Upper lobe of right lung (tissue), 1 donor: ENCODE results near the gene PNMA8C. TPM values are rescaled to one million over a fixed set of nuclear protein-coding genes. Genes with fewer than 3 reads are reported as not detected.
A peak's percentile ranks its signal among the peaks of the same experiment; 100 is the strongest.

Experiments
- ATAC-seq: fragments of 200-7000 bp; cut with Tn5 transposase; one replicate; pipeline ENCODE4 v1.9.1; 2020; ENCODE audit warnings: mild to moderate bottlenecking, moderate library complexity
- DNase-seq: peaks from one replicate; pipeline ENCODE4 v3.0.0-alpha.2; 2020
- H3K27ac ChIP-seq: fragments of 200-600 bp; one replicate; pipeline ENCODE4 v1.8.0; 2022
- H3K27me3 ChIP-seq: fragments of 200-600 bp; one replicate; pipeline ENCODE4 v1.8.0; 2022; ENCODE audit warnings: mild to moderate bottlenecking
- H3K36me3 ChIP-seq: fragments of 200-600 bp; one replicate; pipeline ENCODE4 v1.8.0; 2022
- H3K4me1 ChIP-seq: fragments of 200-600 bp; one replicate; pipeline ENCODE4 v1.8.0; 2022
- H3K4me3 ChIP-seq: fragments of 200-600 bp; one replicate; pipeline ENCODE4 v1.8.0; 2022; ENCODE audit warnings: mild to moderate bottlenecking
- H3K9me3 ChIP-seq: fragments of 200-600 bp; one replicate; pipeline ENCODE4 v1.8.0; 2022
- CTCF ChIP-seq: fragments of 200-600 bp; IDR thresholded peaks from one replicate; pipeline ENCODE4 v1.8.0; 2022; ENCODE audit warnings: antibody characterized with exemption
- intact Hi-C: fragments of 100-400 bp; cut with DNase I; formaldehyde crosslinking; loops from one replicate; pipeline ENCODE4 v1.11.0; 2022
- long read RNA-seq: library from polyadenylated mRNA; unstranded; transcript quantifications from one replicate; pipeline ENCODE4 v2.0.0, GENCODE V29; 2021
- total RNA-seq: library from RNA; stranded (reverse); fragmentation: NEBNext Ultra II Directional; extraction: Animal tissue kit (Norgen Biotek cat#: 25700); gene quantifications from one replicate; pipeline ENCODE4 v1.2.1, GENCODE V29; 2021
- donor health status: DM: no; HTN: yes; CAD: no; lungs with severe emphysema.

Gene PNMA8C
- not detected for total RNA-seq
- long read RNA-seq = 0 reads

- peak; percentile 82 for DNase-seq
- Histone ChIP-seq H3K27me3 (peaks cover 36% of the 10 kb centered on the region), H3K36me3 (no peaks in the 10 kb centered on the region), H3K9me3 (no peaks in the 10 kb centered on the region), H3K4me1 (peaks cover 13% of the 10 kb centered on the region), H3K27ac (no peak within 1 kb of the TSS), H3K4me3 (no peak within 1 kb of the TSS)
- intact Hi-C loops = no loop called here
- ATAC-seq = peak; percentile 60
- no peak for TF ChIP-seq CTCF
Observed at GRCh38 chr19:46428239-46429135, at the start of gene PNMA8C. Gene PNMA8C, minus strand, starts transcription at chr19:46428936. Its CDS starts 577 bp downstream, at chr19:46428359.

- intact Hi-C loops = no loop called here
- H3K4me3 ChIP-seq = no peak overlapping the region
- DNase-seq (no peak), ATAC-seq (no peak)
- H3K4me1 ChIP-seq = peaks cover 11% of the 10 kb centered on the region
- no peaks in the 10 kb centered on the region for H3K36me3 ChIP-seq
- H3K27ac ChIP-seq = no peak overlapping the region
- no peak for TF ChIP-seq CTCF
- peaks cover 6% of the 10 kb centered on the region for H3K27me3 ChIP-seq
- no peaks in the 10 kb centered on the region for H3K9me3 ChIP-seq
Observed at GRCh38 chr19:46475986-46476385, 47.2 kb upstream of the PNMA8C start.

- ATAC-seq (no peak), DNase-seq (peak; percentile 18)
- Histone ChIP-seq H3K27ac (no peak overlapping the region), H3K4me3 (no peak overlapping the region), H3K27me3 (peaks cover 6% of the 10 kb centered on the region), H3K4me1 (peaks cover 14% of the 10 kb centered on the region), H3K36me3 (no peaks in the 10 kb centered on the region), H3K9me3 (no peaks in the 10 kb centered on the region)
- TF ChIP-seq CTCF = no peak
- intact Hi-C loops = no loop called here
Observed at GRCh38 chr19:46474211-46474610, 45.5 kb upstream of the PNMA8C start.

GRCh38 chr19:46472592-46472991 is 43.9 kb upstream of the PNMA8C start:
- Histone ChIP-seq H3K4me1 (peaks cover 14% of the 10 kb centered on the region), H3K9me3 (no peaks in the 10 kb centered on the region), H3K36me3 (no peaks in the 10 kb centered on the region), H3K4me3 (no peak overlapping the region), H3K27ac (no peak overlapping the region), H3K27me3 (peaks cover 6% of the 10 kb centered on the region)
- TF ChIP-seq CTCF = no peak
- DNase-seq (peak; percentile 15), ATAC-seq (no peak)
- intact Hi-C loops = no loop called here

GRCh38 chr19:46471811-46472543 is 43.2 kb upstream of the PNMA8C start:
- no peak for ATAC-seq
- no peak for TF ChIP-seq CTCF
- Histone ChIP-seq H3K36me3 (no peaks in the 10 kb centered on the region), H3K4me3 (peak overlapping the region; percentile 39), H3K4me1 (peaks cover 14% of the 10 kb centered on the region), H3K27me3 (peaks cover 6% of the 10 kb centered on the region), H3K27ac (peak overlapping the region; percentile 55), H3K9me3 (no peaks in the 10 kb centered on the region)
- DNase-seq = peak; percentile 2
- intact Hi-C loops = no loop called here
